IMR-90 (cell line): ENCODE data around the gene PSME4. TPM values are rescaled to one million over a fixed set of nuclear protein-coding genes. Genes with fewer than 3 reads are reported as not detected.

Experiments
- ATAC-seq: fragments of 200-7000 bp; cut with Tn5 transposase; 2 replicates; pipeline ENCODE4 v1.9.1; 2020; ENCODE audit warnings: low read depth, mild to moderate bottlenecking, moderate library complexity
- BruUV-seq: library from RNA; stranded (reverse); fragments of 400-500 nt; replicated peaks from 2 replicates; lab custom pipeline; 2021; lab: Mats Ljungman, UMichigan
- CTCF ChIA-PET: fragments of 300-600 bp; formaldehyde crosslinking; extraction: SDS; loops from one replicate; lab custom pipeline; 2021; ENCODE audit warnings: antibody characterized with exemption; lab: Yijun Ruan, JAX
- POLR2A ChIA-PET: fragments of 300-600 bp; sonication (Branson Sonifier 250); formaldehyde crosslinking; loops from one replicate; lab custom pipeline; 2022; ENCODE audit warnings: antibody characterized with exemption; ENCODE audit not compliant: unreplicated experiment; lab: Charles Lee
- DNase-seq: peaks from one replicate; pipeline ENCODE4 v3.0.0; 2013
- H2AFZ ChIP-seq: replicated peaks from 2 replicates; pipeline ENCODE3; 2013; ENCODE audit warnings: low read length, mild to moderate bottlenecking; ENCODE audit not compliant: poor library complexity
- H2AK5ac ChIP-seq: 2 replicates; pipeline ENCODE4 v1.6.1; 2013; ENCODE audit warnings: low read depth, low read length, inconsistent platforms
- H2AK9ac ChIP-seq: replicated peaks from 2 replicates; pipeline ENCODE3; 2013; ENCODE audit warnings: mild to moderate bottlenecking, low read depth, low read length, moderate library complexity; ENCODE audit not compliant: poor library complexity
- H2BK120ac ChIP-seq: 2 replicates; pipeline ENCODE4 v1.6.1; 2013; ENCODE audit warnings: low read depth, low read length, inconsistent platforms
- H2BK15ac ChIP-seq: 3 replicates; pipeline ENCODE4 v1.6.1; 2013; ENCODE audit warnings: low read depth, low read length, inconsistent platforms
- H2BK20ac ChIP-seq: 2 replicates; pipeline ENCODE4 v1.6.1; 2013; ENCODE audit warnings: low read depth, mild to moderate bottlenecking, inconsistent platforms, low read length, moderate library complexity
- H2BK5ac ChIP-seq: 2 replicates; pipeline ENCODE4 v1.6.1; 2013; ENCODE audit warnings: mild to moderate bottlenecking, low read depth, low read length, inconsistent platforms; ENCODE audit not compliant: poor library complexity, severe bottlenecking
- H3K14ac ChIP-seq: replicated peaks from 2 replicates; pipeline ENCODE4 v1.6.1; 2013; ENCODE audit warnings: low read depth, low read length, inconsistent platforms
- H3K18ac ChIP-seq: 2 replicates; pipeline ENCODE4 v1.6.1; 2013; ENCODE audit warnings: low read depth, low read length, control low read depth
- H3K23ac ChIP-seq: 2 replicates; pipeline ENCODE4 v1.6.1; 2013; ENCODE audit warnings: low read depth, low read length, inconsistent platforms
- H3K27ac ChIP-seq: 2 replicates; pipeline ENCODE4 v1.5.1; 2013; ENCODE audit warnings: mild to moderate bottlenecking, control low read depth, low read length; ENCODE audit not compliant: insufficient read depth
- H3K27me3 ChIP-seq: 2 replicates; pipeline ENCODE4 v1.6.1; 2013; ENCODE audit warnings: low read length; ENCODE audit not compliant: control insufficient read depth, insufficient read depth
- H3K36me3 ChIP-seq: 2 replicates; pipeline ENCODE4 v1.6.1; 2013; ENCODE audit warnings: low read length, mixed read lengths; ENCODE audit not compliant: control insufficient read depth, insufficient read depth
- H3K4ac ChIP-seq: 2 replicates; pipeline ENCODE4 v1.6.1; 2013; ENCODE audit warnings: low read depth, low read length, inconsistent platforms
- H3K4me1 ChIP-seq: 2 replicates; pipeline ENCODE4 v1.6.1; 2013; ENCODE audit warnings: low read length, mixed read lengths; ENCODE audit not compliant: control insufficient read depth, insufficient read depth
- H3K4me2 ChIP-seq: 2 replicates; pipeline ENCODE4 v1.6.1; 2013; ENCODE audit warnings: low read depth, mild to moderate bottlenecking, control low read depth, low read length, moderate library complexity
- H3K4me3 ChIP-seq: 2 replicates; pipeline ENCODE4 v1.5.1; 2013; ENCODE audit warnings: low read depth, mild to moderate bottlenecking, control low read depth, low read length, moderate library complexity; ENCODE audit not compliant: insufficient read depth
- H3K56ac ChIP-seq: 2 replicates; pipeline ENCODE4 v1.6.1; 2013; ENCODE audit warnings: low read length, inconsistent platforms; ENCODE audit not compliant: insufficient read depth; ENCODE audit errors: extremely low read depth
- H3K79me1 ChIP-seq, 2 experiments: 2 replicates each; pipeline ENCODE4 v1.6.1; 2013; ENCODE audit warnings: low read length in 2 of 2, inconsistent platforms in 1 of 2, low read depth in 1 of 2
- H3K9ac ChIP-seq: 2 replicates; pipeline ENCODE4 v1.6.1; 2013; ENCODE audit warnings: low read depth, low read length, control low read depth
- H3K9me1 ChIP-seq: 2 replicates; pipeline ENCODE4 v1.6.1; 2013; ENCODE audit warnings: low read length, inconsistent platforms; ENCODE audit not compliant: insufficient read depth
- H3K9me3 ChIP-seq: 2 replicates; pipeline ENCODE4 v1.6.1; 2013; ENCODE audit warnings: low read length; ENCODE audit not compliant: control insufficient read depth, insufficient read depth
- H4K20me1 ChIP-seq: 2 replicates; pipeline ENCODE4 v1.6.1; 2013; ENCODE audit warnings: low read length, inconsistent platforms; ENCODE audit not compliant: insufficient read depth
- H4K5ac ChIP-seq: 2 replicates; pipeline ENCODE4 v1.6.1; 2013; ENCODE audit warnings: mild to moderate bottlenecking, low read depth, low read length, control low read depth
- H4K8ac ChIP-seq, 2 experiments: 2 replicates each; pipeline ENCODE4 v1.6.1; 2013; ENCODE audit warnings: low read depth in 2 of 2, low read length in 2 of 2, control low read depth in 1 of 2, inconsistent platforms in 1 of 2
- H4K91ac ChIP-seq: 2 replicates; pipeline ENCODE4 v1.6.1; 2013; ENCODE audit warnings: low read depth, low read length, inconsistent platforms; ENCODE audit not compliant: insufficient read depth
- BHLHE40 ChIP-seq: fragments of 150-350 bp; IDR thresholded peaks from 2 replicates; pipeline ENCODE4 v1.6.1; 2016; ENCODE audit warnings: mild to moderate bottlenecking, low read depth, low read length
- CEBPB ChIP-seq: IDR thresholded peaks from 2 replicates; pipeline ENCODE4 v1.6.1; 2012; ENCODE audit warnings: low read depth, low read length, improper control_type of control experiment
- CHD1 ChIP-seq: IDR thresholded peaks from 2 replicates; pipeline ENCODE4 v1.6.1; 2012; ENCODE audit warnings: low read depth, low read length, improper control_type of control experiment
- CTCF ChIP-seq: conservative IDR thresholded peaks from 2 replicates; pipeline ENCODE4 v1.5.1; 2012; ENCODE audit warnings: mild to moderate bottlenecking, low read depth, low read length, improper control_type of control experiment
- ELK1 ChIP-seq: fragments of 150-350 bp; IDR thresholded peaks from 2 replicates; pipeline ENCODE4 v1.6.1; 2016; ENCODE audit warnings: low read depth, mild to moderate bottlenecking, low read length, moderate library complexity, borderline replicate concordance
- FOS ChIP-seq: fragments of 150-350 bp; IDR thresholded peaks from 2 replicates; pipeline ENCODE4 v1.6.1; 2016; ENCODE audit warnings: low read depth, low read length
- MAFK ChIP-seq: IDR thresholded peaks from 2 replicates; pipeline ENCODE4 v1.6.1; 2012; ENCODE audit warnings: low read depth, low read length, improper control_type of control experiment
- MAZ ChIP-seq: IDR thresholded peaks from 2 replicates; pipeline ENCODE4 v1.6.1; 2012; ENCODE audit warnings: low read depth, mild to moderate bottlenecking, low read length, improper control_type of control experiment, moderate library complexity, borderline replicate concordance
- MXI1 ChIP-seq: IDR thresholded peaks from 2 replicates; pipeline ENCODE4 v1.6.1; 2012; ENCODE audit warnings: low read depth, mild to moderate bottlenecking, low read length, moderate library complexity, borderline replicate concordance
- NFE2L2 ChIP-seq: fragments of 150-350 bp; IDR thresholded peaks from 2 replicates; pipeline ENCODE4 v1.6.1; 2016; ENCODE audit warnings: low read depth, mild to moderate bottlenecking, low read length
- POLR2A ChIP-seq: IDR thresholded peaks from 2 replicates; pipeline ENCODE4 v1.6.1; 2012; ENCODE audit warnings: mild to moderate bottlenecking, low read depth, low read length
- RAD21 ChIP-seq: IDR thresholded peaks from 2 replicates; pipeline ENCODE4 v1.6.1; 2012; ENCODE audit warnings: low read length, improper control_type of control experiment
- RCOR1 ChIP-seq: IDR thresholded peaks from 2 replicates; pipeline ENCODE4 v1.6.1; 2012; ENCODE audit warnings: mild to moderate bottlenecking, low read length, improper control_type of control experiment; ENCODE audit not compliant: insufficient replicate concordance
- RFX5 ChIP-seq: IDR thresholded peaks from 2 replicates; pipeline ENCODE4 v1.8.0; 2012; ENCODE audit warnings: low read depth, mild to moderate bottlenecking, low read length, moderate library complexity
- SMC3 ChIP-seq: fragments of 150-350 bp; IDR thresholded peaks from 2 replicates; pipeline ENCODE4 v1.6.1; 2016; ENCODE audit warnings: low read depth, mild to moderate bottlenecking, antibody characterized with exemption, low read length, moderate library complexity
- USF2 ChIP-seq: fragments of 150-350 bp; IDR thresholded peaks from 2 replicates; pipeline ENCODE4 v1.6.1; 2017; ENCODE audit warnings: mild to moderate bottlenecking, antibody characterized with exemption, low read length, low read depth
- WGBS, 2 experiments: methylation state at CpG; one replicate each; pipeline versions ENCODE4 v1.1.5 to v1.1.7; 2013; ENCODE audit warnings: missing lambda C conversion rate in 2 of 2; ENCODE audit not compliant: insufficient read length in 1 of 2; ENCODE audit errors: extremely low coverage in 2 of 2; 5-methylcytosine and 5-hydroxymethylcytosine counted together
- dilution Hi-C: fragments of 300-500 bp; cut with HindIII; formaldehyde crosslinking; loops from one replicate; pipeline ENCODE4 v1.14.3; 2018; ENCODE audit warnings: low sequenced_read_pairs; ENCODE audit not compliant: unreplicated experiment
- in situ Hi-C: fragments of 300-500 bp; cut with MboI; formaldehyde crosslinking; loops from 3 replicates; pipeline ENCODE4 v1.14.3; 2019; ENCODE audit warnings: low sequenced_read_pairs, inconsistent platforms, mixed read lengths
- intact Hi-C: fragments of 100-400 bp; cut with micrococcal nuclease; formaldehyde crosslinking; loops from 2 replicates; pipeline ENCODE4 v1.10.0; 2022
- polyA plus RNA-seq, 3 experiments: library from polyadenylated mRNA; depleted of rRNA; stranded (reverse); fragments of >200 nt; gene quantifications; 2 replicates each; pipeline ENCODE4 v1.2.3, GENCODE V29; 2012; ENCODE audit warnings: low replicate concordance in 1 of 3
- total RNA-seq: library from RNA; depleted of rRNA; stranded (reverse); fragments of >200 nt; gene quantifications from 2 replicates; pipeline ENCODE4 v1.2.3, GENCODE V29; 2012

PSME4 gene
- total and polyA plus RNA-seq, 2 of the 4 experiments (the other 2 are of a cell fraction), result 28.2 to 61.3 TPM

- no peaks in the 10 kb centered on the region; the same call in 1 of the 2 replicates for H3K9me1 ChIP-seq
- no TSS peak for BruUV-seq
- H3K18ac ChIP-seq, result no peak overlapping the region
- H3K9ac ChIP-seq, result no peak overlapping the region
- TF ChIP-seq BHLHE40 (no peak), POLR2A (no peak), RCOR1 (no peak), NFE2L2 (no peak), MAFK (no peak), RFX5 (no peak), CHD1 (no peak), ELK1 (no peak), USF2 (no peak), MAZ (no peak), CEBPB (no peak), RAD21 (no peak), FOS (no peak), CTCF (no peak), MXI1 (no peak), SMC3 (no peak)
- H3K27me3 ChIP-seq, result no peaks in the 10 kb centered on the region
- no peak overlapping the region for H2BK15ac ChIP-seq
- H3K9me3 ChIP-seq, result no peaks in the 10 kb centered on the region
- no peak overlapping the region for H2AFZ ChIP-seq
- no peak overlapping the region for H4K91ac ChIP-seq
- DNase-seq, result no peak
- H2BK120ac ChIP-seq, result no peak overlapping the region
- H3K4me3 ChIP-seq, result no peak overlapping the region
- no peak overlapping the region for H3K56ac ChIP-seq
- H3K27ac ChIP-seq, result no peak overlapping the region
- ChIA-PET CTCF (interaction anchor here (1.2 kb wide), 1 partner anchor 9 kb away, joined by 4 read pairs; no protein-coding TSS in a partner anchor), POLR2A (no interaction called here)
- dilution Hi-C loops (no loop called here), in situ Hi-C loops (no loop called here), intact Hi-C loops (no loop called here)
- no peak overlapping the region for H2BK20ac ChIP-seq
- no CpG with 5 or more reads among the region's 5 CpGs for WGBS, 2 experiments
- no peaks in the 10 kb centered on the region for H3K4me1 ChIP-seq
- H2AK5ac ChIP-seq, result no peak overlapping the region
- no peak overlapping the region for H3K4me2 ChIP-seq
- no peak overlapping the region for H2AK9ac ChIP-seq
- H3K36me3 ChIP-seq, result peaks cover 24% of the 10 kb centered on the region
- no peaks in the 10 kb centered on the region for H4K20me1 ChIP-seq
- H4K8ac ChIP-seq, result no peak overlapping the region
- no peak overlapping the region for H3K23ac ChIP-seq
- H3K4ac ChIP-seq, result no peak overlapping the region
- H3K79me1 ChIP-seq, result peaks cover 2 to 10% of the 10 kb centered on the region in 2 experiments; a peak in 3 of 4 replicates
- H2BK5ac ChIP-seq, result no peak overlapping the region
- no peak for ATAC-seq
- H4K5ac ChIP-seq, result no peak overlapping the region
- H3K14ac ChIP-seq, result no peak overlapping the region
These were observed 103.6 kb downstream of the PSME4 start for GRCh38 chr2:53867169-53867568.
